Upper lobe of left lung (tissue), 6 donors: ENCODE measurements around the gene MAP4K4. TPM values are rescaled to one million over a fixed set of nuclear protein-coding genes. Genes with fewer than 3 reads are reported as not detected.

Experiments used
- ATAC-seq, 2 donors: fragments of 200-7000 bp; cut with Tn5 transposase; one replicate each; pipeline ENCODE4 v1.9.1; 2022; ENCODE audit warnings: mild to moderate bottlenecking in 2 of 2, moderate library complexity in 2 of 2; ENCODE audit not compliant: low FRiP score in 2 of 2
- DNase-seq, 2 donors: peaks; one replicate each; pipeline ENCODE4 v3.0.0-alpha.2; 2019 to 2020
- H3K27ac ChIP-seq, 4 donors: fragments of 200-600 bp; sonication (generic); one replicate each; pipeline ENCODE4 v1.5.1; 2016 to 2019
- H3K27me3 ChIP-seq, 4 donors: fragments of 200-600 bp; sonication (generic); one replicate each; pipeline ENCODE4 v1.5.1; 2017 to 2019
- H3K36me3 ChIP-seq, 4 donors: fragments of 200-600 bp; sonication (generic); one replicate each; pipeline ENCODE4 v1.5.1; 2016 to 2019
- H3K4me1 ChIP-seq, 4 donors: fragments of 200-600 bp; sonication (generic); one replicate each; pipeline ENCODE4 v1.5.1; 2018 to 2019
- H3K4me3 ChIP-seq, 4 donors: fragments of 200-600 bp; sonication (generic); one replicate each; pipeline ENCODE4 v1.5.1; 2017 to 2019; ENCODE audit warnings: mild to moderate bottlenecking in 2 of 4, moderate library complexity in 1 of 4
- H3K9me3 ChIP-seq, 4 donors: fragments of 200-600 bp; sonication (generic); one replicate each; pipeline ENCODE4 v1.5.1; 2018 to 2019
- EP300 ChIP-seq, 4 donors: sonication (generic); formaldehyde crosslinking; IDR thresholded peaks; one replicate each; pipeline ENCODE4 v1.5.1; 2017; ENCODE audit warnings: antibody characterized with exemption in 4 of 4, control low read depth in 2 of 4
- POLR2A ChIP-seq, 4 donors: fragments of 450-650 bp; IDR thresholded peaks; one replicate each; pipeline ENCODE4 v1.5.1; 2016 to 2017; ENCODE audit warnings: antibody characterized with exemption in 4 of 4, mild to moderate bottlenecking in 2 of 4
- POLR2AphosphoS5 ChIP-seq, 2 donors: sonication (generic); formaldehyde crosslinking; IDR thresholded peaks; one replicate each; pipeline ENCODE4 v1.5.1; 2017; ENCODE audit warnings: antibody characterized with exemption in 2 of 2
- WGBS, 2 donors: methylation state at CpG; one replicate each; pipeline ENCODE4 v1.1.5; 2017 to 2018; 5-methylcytosine and 5-hydroxymethylcytosine counted together
- total RNA-seq, 6 donors: library from RNA; depleted of rRNA in 4 of 6; stranded (reverse); fragments of >200 nt in 4 of 6; gene quantifications; one replicate each; pipeline versions ENCODE4 v1.1.0 to v1.2.1, GENCODE V29; 2016 to 2021
- TF ChIP-seq, protein P1 (sequence below), 6 experiments: fragments of 450-650 bp in 4 of 6; fragments of 200-600 bp in 2 of 6; sonication (generic) in 2 of 6; IDR thresholded peaks; one replicate each; pipeline ENCODE4 v1.5.1; 2016 to 2019; ENCODE audit warnings: antibody characterized with exemption in 6 of 6
- donor health status: DM: no; HTN: no; CAD: no; lungs with moderate emphysema.
- donor health status: DM: no; HTN: yes; CAD: no; lungs with severe emphysema.

Gene MAP4K4
- total RNA-seq, 6 donors from 2014 or later, result 49.8 to 88.0 (median 56.4) TPM

DNA sequence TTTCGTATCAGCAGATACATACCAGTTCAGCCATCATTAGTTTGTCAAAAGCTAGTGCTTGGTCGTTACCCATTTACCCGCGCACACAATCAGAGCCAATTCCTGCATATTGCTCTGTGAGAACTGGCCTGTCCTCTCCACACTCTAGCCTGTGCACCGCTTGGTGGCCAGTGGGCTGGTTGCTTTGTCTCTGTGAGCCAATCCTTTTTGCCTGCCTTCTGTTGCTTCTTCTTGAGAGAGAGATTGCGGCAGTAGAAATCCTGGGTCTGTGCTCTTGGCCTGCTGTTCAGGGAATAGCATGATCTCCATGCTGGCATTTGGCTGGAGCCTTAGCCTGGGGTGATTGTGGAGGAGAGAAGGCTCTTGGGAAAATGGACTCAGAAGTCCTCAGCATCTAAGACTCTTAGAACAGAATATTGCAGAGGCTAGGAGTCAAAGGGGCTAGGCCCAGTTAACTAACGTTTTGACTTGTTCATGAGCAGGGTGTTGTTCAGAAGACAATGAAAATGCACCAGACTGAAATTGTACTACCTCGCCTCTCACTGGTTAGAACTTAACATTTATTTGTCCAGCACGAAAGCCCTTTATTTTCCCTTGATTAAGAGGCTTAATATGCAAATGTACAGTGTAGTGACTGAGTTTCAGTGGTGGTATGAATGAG lies 37.1 kb downstream of the MAP4K4 start:
- Histone ChIP-seq H3K27ac (peak overlapping the region in 1 of 4 donors; percentile 23), H3K4me1 (peaks cover 27 to 56% (median 46%) of the 10 kb centered on the region in 4 donors), H3K4me3 (no peak overlapping the region), H3K27me3 (no peaks in the 10 kb centered on the region), H3K36me3 (no peaks in the 10 kb centered on the region), H3K9me3 (no peaks in the 10 kb centered on the region)
- no peak for TF ChIP-seq POLR2AphosphoS5 (IDR thresholded peaks at IDR 0.05)
- TF ChIP-seq, protein P1, sequence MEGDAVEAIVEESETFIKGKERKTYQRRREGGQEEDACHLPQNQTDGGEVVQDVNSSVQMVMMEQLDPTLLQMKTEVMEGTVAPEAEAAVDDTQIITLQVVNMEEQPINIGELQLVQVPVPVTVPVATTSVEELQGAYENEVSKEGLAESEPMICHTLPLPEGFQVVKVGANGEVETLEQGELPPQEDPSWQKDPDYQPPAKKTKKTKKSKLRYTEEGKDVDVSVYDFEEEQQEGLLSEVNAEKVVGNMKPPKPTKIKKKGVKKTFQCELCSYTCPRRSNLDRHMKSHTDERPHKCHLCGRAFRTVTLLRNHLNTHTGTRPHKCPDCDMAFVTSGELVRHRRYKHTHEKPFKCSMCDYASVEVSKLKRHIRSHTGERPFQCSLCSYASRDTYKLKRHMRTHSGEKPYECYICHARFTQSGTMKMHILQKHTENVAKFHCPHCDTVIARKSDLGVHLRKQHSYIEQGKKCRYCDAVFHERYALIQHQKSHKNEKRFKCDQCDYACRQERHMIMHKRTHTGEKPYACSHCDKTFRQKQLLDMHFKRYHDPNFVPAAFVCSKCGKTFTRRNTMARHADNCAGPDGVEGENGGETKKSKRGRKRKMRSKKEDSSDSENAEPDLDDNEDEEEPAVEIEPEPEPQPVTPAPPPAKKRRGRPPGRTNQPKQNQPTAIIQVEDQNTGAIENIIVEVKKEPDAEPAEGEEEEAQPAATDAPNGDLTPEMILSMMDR (IDR thresholded peaks at IDR 0.05), result no peak
- TF ChIP-seq EP300 (IDR thresholded peaks at IDR 0.05), result no peak
- no peak for TF ChIP-seq POLR2A (IDR thresholded peaks at IDR 0.05)
- 90 to 94% methylated on average over 9 of the region's 9 CpGs for WGBS, 2 donors
- no peak for DNase-seq
- ATAC-seq, result no peak

DNA sequence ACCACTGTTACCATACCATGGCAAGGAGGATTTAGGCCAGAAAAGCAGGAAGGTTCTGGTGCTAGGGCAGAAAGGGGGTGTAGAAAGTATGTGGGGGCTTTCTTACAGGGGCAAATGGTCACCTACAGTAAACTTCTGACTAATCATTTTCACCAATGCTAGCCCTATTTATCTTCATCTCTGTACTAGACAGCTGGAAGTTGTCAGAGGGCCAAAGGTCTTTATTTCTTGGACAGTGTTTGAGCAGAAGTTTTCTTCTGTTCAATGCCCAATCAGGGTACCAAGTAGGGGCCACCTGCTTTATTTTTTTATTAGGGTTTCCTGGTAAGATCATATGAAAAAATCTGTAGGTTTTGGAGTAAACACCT lies 37.6 kb downstream of the MAP4K4 start:
- H3K36me3 ChIP-seq, result no peaks in the 10 kb centered on the region
- H3K27ac ChIP-seq, result no peak overlapping the region
- TF ChIP-seq, protein P1 (IDR thresholded peaks at IDR 0.05), result no peak
- no peak for TF ChIP-seq POLR2AphosphoS5 (IDR thresholded peaks at IDR 0.05)
- no peak for TF ChIP-seq EP300 (IDR thresholded peaks at IDR 0.05)
- no peak for TF ChIP-seq POLR2A (IDR thresholded peaks at IDR 0.05)
- H3K4me1 ChIP-seq, result peaks cover 27 to 56% (median 42%) of the 10 kb centered on the region in 4 donors
- H3K9me3 ChIP-seq, result no peaks in the 10 kb centered on the region
- H3K27me3 ChIP-seq, result no peaks in the 10 kb centered on the region
- DNase-seq, result no peak
- no peak overlapping the region for H3K4me3 ChIP-seq
- no peak for ATAC-seq

DNA sequence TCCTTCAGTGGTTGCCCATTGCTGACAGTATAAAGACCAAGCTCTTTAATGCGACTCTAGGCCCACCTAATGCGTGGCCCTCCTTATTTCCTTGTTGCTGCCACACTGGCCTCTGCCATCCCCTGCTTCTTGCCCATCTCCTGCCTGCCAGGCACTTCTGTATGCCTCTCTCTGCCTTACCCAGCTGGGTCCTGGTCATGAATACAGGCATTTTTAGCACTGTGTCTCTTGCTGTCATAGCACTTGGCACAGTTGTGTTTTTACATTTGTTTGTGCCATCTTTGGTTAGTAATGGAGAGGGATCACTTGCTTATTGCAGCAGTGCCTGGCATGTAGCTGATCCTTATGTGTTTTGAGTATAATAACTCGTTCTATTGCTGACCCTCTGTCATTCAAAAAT lies 38.7 kb downstream of the MAP4K4 start:
- no peak for TF ChIP-seq EP300 (IDR thresholded peaks at IDR 0.05)
- no peak for TF ChIP-seq POLR2AphosphoS5 (IDR thresholded peaks at IDR 0.05)
- no peak for TF ChIP-seq POLR2A (IDR thresholded peaks at IDR 0.05)
- TF ChIP-seq, protein P1 (IDR thresholded peaks at IDR 0.05), result no peak
- peaks cover 27 to 62% (median 48%) of the 10 kb centered on the region in 4 donors for H3K4me1 ChIP-seq
- H3K36me3 ChIP-seq, result no peaks in the 10 kb centered on the region
- peak overlapping the region in 1 of 4 donors; percentile 37 for H3K27ac ChIP-seq
- WGBS, 2 donors, result 71 to 87% methylated on average over 3 of the region's 3 CpGs
- no peak for DNase-seq
- ATAC-seq, result no peak
- H3K4me3 ChIP-seq, result no peak overlapping the region
- no peaks in the 10 kb centered on the region for H3K27me3 ChIP-seq
- no peaks in the 10 kb centered on the region for H3K9me3 ChIP-seq

DNA sequence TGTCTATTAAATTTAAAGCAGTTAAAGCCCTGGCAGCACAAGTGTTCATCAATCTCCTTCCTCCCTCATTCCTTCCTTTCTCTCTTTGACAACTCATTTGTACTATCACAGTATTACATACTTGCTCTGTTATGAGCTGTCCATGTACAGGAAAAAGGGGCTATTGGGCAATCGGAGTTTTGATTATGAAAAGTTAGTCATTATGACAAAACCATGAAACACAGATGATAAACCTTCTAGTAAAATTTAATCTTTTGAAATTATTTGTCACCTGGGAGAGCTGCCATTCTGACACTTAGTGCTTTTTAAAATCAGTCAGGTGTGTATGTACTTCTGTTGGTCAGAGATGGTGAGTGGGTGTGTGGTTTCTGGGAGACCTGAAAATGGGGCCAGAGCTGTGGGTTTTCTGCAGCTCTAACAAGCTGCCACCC lies 39.4 kb downstream of the MAP4K4 start:
- WGBS, 2 donors, result 0 to 15% methylated on average over 1 of the region's 1 CpG
- H3K4me1 ChIP-seq, result peaks cover 33 to 63% (median 53%) of the 10 kb centered on the region in 4 donors
- no peak for DNase-seq

More for the DNA sequence above, 39.4 kb downstream of the MAP4K4 start:
- peak in 1 of 2 donors; percentile 80 for ATAC-seq
- H3K4me3 ChIP-seq, result no peak overlapping the region
- H3K27ac ChIP-seq, result peak overlapping the region in 2 of 4 donors; percentile 37 to 49
- H3K36me3 ChIP-seq, result no peaks in the 10 kb centered on the region
- TF ChIP-seq POLR2AphosphoS5 (IDR thresholded peaks at IDR 0.05) (peak in 1 of 2 donors; percentile 40), EP300 (IDR thresholded peaks at IDR 0.05) (no peak), POLR2A (IDR thresholded peaks at IDR 0.05) (no peak)
- TF ChIP-seq, protein P1 (IDR thresholded peaks at IDR 0.05), result no peak
- H3K9me3 ChIP-seq, result no peaks in the 10 kb centered on the region
- H3K27me3 ChIP-seq, result no peaks in the 10 kb centered on the region
